ENCODE results near the gene CALM1. TPM values are rescaled to one million over a fixed set of nuclear protein-coding genes. Genes with fewer than 3 reads are reported as not detected.

Gene CALM1
- total RNA-seq, 4 donors from 2014 or later, result 425 to 902 (median 829) TPM

- ATAC-seq, result no peak
- TF ChIP-seq POLR2A (IDR thresholded peaks at IDR 0.05) (no peak), CTCF (IDR thresholded peaks at IDR 0.05) (no peak), EP300 (IDR thresholded peaks at IDR 0.05) (no peak), POLR2AphosphoS5 (IDR thresholded peaks at IDR 0.05) (no peak)
- Histone ChIP-seq H3K4me1 (peaks cover 0 to 3% (median 0%) of the 10 kb centered on the region in 3 donors), H3K27ac (no peak overlapping the region), H3K9me3 (peaks cover 0 to 12% (median 0%) of the 10 kb centered on the region in 3 donors), H3K27me3 (no peaks in the 10 kb centered on the region), H3K4me3 (no peak overlapping the region), H3K36me3 (no peaks in the 10 kb centered on the region)
- 82 to 91% methylated on average over 4 to 7 of the region's 9 CpGs for WGBS, 2 donors (ENCODE audit: low coverage in 1 of 2)
Observed at GRCh38 chr14:90447720-90448497, 51.1 kb downstream of the CALM1 start.

- no peak overlapping the region for H3K27ac ChIP-seq
- no peak for ATAC-seq
- H3K4me1 ChIP-seq, result peaks cover 0 to 18% (median 0%) of the 10 kb centered on the region in 3 donors
- H3K9me3 ChIP-seq, result peaks cover 0 to 12% (median 0%) of the 10 kb centered on the region in 3 donors
- H3K4me3 ChIP-seq, result no peak overlapping the region
- TF ChIP-seq CTCF (IDR thresholded peaks at IDR 0.05) (no peak), POLR2AphosphoS5 (IDR thresholded peaks at IDR 0.05) (no peak), POLR2A (IDR thresholded peaks at IDR 0.05) (no peak), EP300 (IDR thresholded peaks at IDR 0.05) (no peak)
- H3K27me3 ChIP-seq, result no peaks in the 10 kb centered on the region
- whole genome bisulfite sequencing, 2 donors (ENCODE audit: low coverage in 1 of 2), result 74 to 100% methylated on average over 2 to 5 of the region's 5 CpGs
- H3K36me3 ChIP-seq, result no peaks in the 10 kb centered on the region
Observed at GRCh38 chr14:90449411-90449810, 52.6 kb downstream of the CALM1 start.

GRCh38 chr14:90450151-90450550, 53.3 kb downstream of the CALM1 start:
- Histone ChIP-seq H3K36me3 (no peaks in the 10 kb centered on the region), H3K27ac (no peak overlapping the region), H3K4me1 (peaks cover 0 to 26% (median 0%) of the 10 kb centered on the region in 3 donors), H3K4me3 (no peak overlapping the region), H3K27me3 (no peaks in the 10 kb centered on the region), H3K9me3 (peaks cover 0 to 12% (median 0%) of the 10 kb centered on the region in 3 donors)
- 75 to 86% methylated on average over 2 to 4 of the region's 6 CpGs for WGBS, 2 donors (ENCODE audit: low coverage in 1 of 2)
- no peak for TF ChIP-seq POLR2AphosphoS5 (IDR thresholded peaks at IDR 0.05)
- no peak for TF ChIP-seq EP300 (IDR thresholded peaks at IDR 0.05)
- no peak for TF ChIP-seq POLR2A (IDR thresholded peaks at IDR 0.05)
- TF ChIP-seq CTCF (IDR thresholded peaks at IDR 0.05), result no peak
- no peak for ATAC-seq

- TF ChIP-seq POLR2A (IDR thresholded peaks at IDR 0.05) (no peak), EP300 (IDR thresholded peaks at IDR 0.05) (no peak), POLR2AphosphoS5 (IDR thresholded peaks at IDR 0.05) (no peak), CTCF (IDR thresholded peaks at IDR 0.05) (no peak)
Observed at GRCh38 chr14:90450667-90451066, 53.8 kb downstream of the CALM1 start.

GRCh38 chr14:90451443-90451842, 54.6 kb downstream of the CALM1 start:
- peaks cover 0 to 12% (median 0%) of the 10 kb centered on the region in 3 donors for H3K9me3 ChIP-seq
- no peak overlapping the region for H3K27ac ChIP-seq
- H3K4me1 ChIP-seq, result peaks cover 0 to 31% (median 0%) of the 10 kb centered on the region in 3 donors
- 94 to 98% methylated on average over 6 to 7 of the region's 13 CpGs for WGBS, 2 donors (ENCODE audit: low coverage in 1 of 2)
- no peaks in the 10 kb centered on the region for H3K27me3 ChIP-seq
- TF ChIP-seq POLR2A (IDR thresholded peaks at IDR 0.05) (no peak), POLR2AphosphoS5 (IDR thresholded peaks at IDR 0.05) (no peak), CTCF (IDR thresholded peaks at IDR 0.05) (no peak), EP300 (IDR thresholded peaks at IDR 0.05) (no peak)
- no peaks in the 10 kb centered on the region for H3K36me3 ChIP-seq
- no peak overlapping the region for H3K4me3 ChIP-seq
- ATAC-seq, result no peak

More at GRCh38 chr14:90450667-90451066, 53.8 kb downstream of the CALM1 start:
- ATAC-seq, result no peak
- Histone ChIP-seq H3K4me1 (peaks cover 0 to 31% (median 0%) of the 10 kb centered on the region in 3 donors), H3K36me3 (no peaks in the 10 kb centered on the region), H3K27ac (no peak overlapping the region), H3K4me3 (no peak overlapping the region), H3K9me3 (peaks cover 0 to 12% (median 0%) of the 10 kb centered on the region in 3 donors), H3K27me3 (no peaks in the 10 kb centered on the region)
- 92% methylated on average over 3 of the region's 3 CpGs; no CpG with 5 or more reads in 1 of the 2 donors for WGBS, 2 donors (ENCODE audit: low coverage in 1 of 2)
